Nephron (organoid): ENCODE measurements around the gene C6orf120.

ENCODE experiments used
- H3K27ac Mint-ChIP-seq, 3 experiments: 2 replicates each; pipeline ENCODE4 v1.8.0; 2020; ENCODE audit warnings: mixed read lengths in 3 of 3, mild to moderate bottlenecking in 2 of 3, moderate library complexity in 1 of 3
- H3K27me3 Mint-ChIP-seq: 2 replicates; pipeline ENCODE4 v1.8.0; 2021; ENCODE audit warnings: low read depth, mild to moderate bottlenecking, moderate library complexity, mixed read lengths
- H3K36me3 Mint-ChIP-seq: 2 replicates; pipeline ENCODE4 v1.8.0; 2020; ENCODE audit warnings: low read depth, mixed read lengths
- H3K4me1 Mint-ChIP-seq: 2 replicates; pipeline ENCODE4 v1.8.0; 2020; ENCODE audit warnings: mixed read lengths
- H3K4me3 Mint-ChIP-seq, 3 experiments: 2 replicates each; pipeline ENCODE4 v1.8.0; 2020; ENCODE audit warnings: mild to moderate bottlenecking in 3 of 3, mixed read lengths in 3 of 3, moderate library complexity in 2 of 3
- H3K9me3 Mint-ChIP-seq: 2 replicates; pipeline ENCODE4 v1.8.0; 2020; ENCODE audit warnings: mixed read lengths
- CTCF ChIP-seq, 3 experiments: fragments of 200-600 bp; sonication (generic); IDR thresholded peaks; one replicate each; pipeline ENCODE4 v1.5.0; 2021; ENCODE audit warnings: antibody characterized with exemption in 3 of 3; ENCODE audit not compliant: unreplicated experiment in 3 of 3

C6orf120 gene

DNA sequence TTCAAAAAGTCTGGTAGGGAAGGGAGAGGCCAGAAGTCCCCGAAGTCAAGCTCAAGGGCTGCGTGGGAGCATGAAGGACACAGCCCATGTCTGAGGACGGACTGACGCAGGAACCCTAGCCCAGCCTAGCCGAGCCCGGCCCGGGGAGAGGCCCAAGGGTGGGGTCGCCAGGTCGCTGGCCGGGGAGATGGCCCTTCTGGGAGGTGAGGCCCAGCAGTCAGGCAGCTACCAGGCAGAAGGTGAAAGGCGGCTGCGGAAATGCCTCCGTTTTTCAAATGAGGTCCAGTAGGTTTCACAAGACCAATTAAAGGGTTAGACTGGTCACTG, 44.7 kb upstream of the C6orf120 start:
- Mint-ChIP-seq H3K4me3 (no peak overlapping the region), H3K27me3 (no peaks in the 10 kb centered on the region), H3K9me3 (no peaks in the 10 kb centered on the region), H3K36me3 (peaks cover 59% of the 10 kb centered on the region), H3K4me1 (peaks cover 16% of the 10 kb centered on the region), H3K27ac (no peak overlapping the region)
- TF ChIP-seq CTCF (IDR thresholded peaks at IDR 0.05; ENCODE audit: unreplicated experiment in 3 of 3), result no peak

DNA sequence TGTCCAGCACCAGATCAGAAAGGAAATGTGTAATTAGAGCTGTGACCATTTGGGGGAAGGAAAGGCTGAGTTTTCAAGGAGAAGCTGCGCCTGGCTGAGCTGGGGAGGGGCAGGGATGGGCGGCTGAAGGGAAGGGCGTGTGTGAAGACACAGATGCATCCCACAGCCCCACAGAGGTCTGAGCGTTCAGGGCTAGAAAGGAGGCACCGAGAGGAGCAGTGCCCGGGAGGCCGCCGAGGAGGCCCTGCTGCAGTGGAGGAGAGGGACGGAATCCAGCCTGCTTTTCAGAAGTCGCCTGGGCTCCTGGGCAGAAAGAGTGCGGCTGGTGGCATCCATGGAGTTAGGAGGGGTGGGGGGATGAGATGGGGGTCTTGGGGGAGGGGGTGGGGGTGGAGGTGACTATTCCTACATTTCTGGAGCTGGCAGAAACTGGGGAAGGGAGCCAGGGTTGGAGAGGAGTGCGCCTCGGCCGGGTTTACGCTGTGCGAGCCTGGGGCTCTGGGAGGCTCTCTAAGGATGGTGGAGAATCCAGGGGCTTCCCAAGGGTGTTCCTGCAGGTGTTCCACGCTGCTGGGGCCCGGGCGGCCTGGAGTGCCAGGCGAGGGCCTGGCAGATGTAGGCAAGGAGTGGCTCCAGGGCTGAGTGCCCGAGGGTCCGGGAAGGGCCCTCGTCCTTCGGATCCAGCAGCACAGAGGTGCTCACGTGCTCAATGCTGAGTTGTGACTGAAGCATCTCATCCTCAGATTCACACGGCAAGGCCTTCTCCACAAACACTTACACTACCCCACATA, 41.9 kb upstream of the C6orf120 start:
- Mint-ChIP-seq H3K36me3 (peaks cover 68% of the 10 kb centered on the region), H3K4me3 (no peak overlapping the region), H3K27me3 (no peaks in the 10 kb centered on the region), H3K27ac (no peak overlapping the region), H3K9me3 (no peaks in the 10 kb centered on the region), H3K4me1 (peaks cover 9% of the 10 kb centered on the region)
- TF ChIP-seq CTCF (IDR thresholded peaks at IDR 0.05; ENCODE audit: unreplicated experiment in 3 of 3), result no peak

DNA sequence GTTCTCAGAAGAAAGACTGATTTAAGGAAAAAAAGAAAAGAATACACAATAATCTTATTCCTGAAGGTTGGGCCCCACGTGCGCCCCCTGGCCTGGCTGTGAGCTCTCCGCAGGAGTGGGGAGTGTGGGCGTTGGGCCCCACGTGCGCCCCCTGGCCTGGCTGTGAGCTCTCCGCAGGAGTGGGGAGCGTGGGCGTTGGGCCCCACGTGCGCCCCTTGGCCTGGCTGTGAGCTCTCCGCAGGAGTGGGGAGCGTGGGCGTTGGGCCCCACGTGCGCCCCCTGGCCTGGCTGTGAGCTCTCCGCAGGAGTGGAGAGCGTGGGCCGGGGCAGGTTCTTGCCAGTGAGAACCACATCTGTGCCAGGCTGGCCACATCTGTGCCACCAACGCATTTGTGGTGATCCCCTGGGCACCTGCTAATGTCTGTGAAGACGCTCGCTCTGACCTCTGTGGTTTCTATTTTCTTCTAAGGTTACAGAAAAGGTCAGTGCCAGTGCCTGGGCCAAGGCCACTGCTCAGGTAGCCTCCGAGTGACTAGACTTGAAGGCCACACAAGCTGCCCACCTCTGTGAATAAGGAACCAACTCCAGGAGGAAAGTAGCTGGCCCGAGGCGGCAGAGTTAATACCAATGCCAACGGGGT, 41.1 kb upstream of the C6orf120 start:
- Mint-ChIP-seq H3K4me1 (peaks cover 4% of the 10 kb centered on the region), H3K9me3 (no peaks in the 10 kb centered on the region)

GRCh38 chr6:169661391-169661756, 40.6 kb upstream of the C6orf120 start:
- TF ChIP-seq CTCF (IDR thresholded peaks at IDR 0.05; ENCODE audit: unreplicated experiment in 3 of 3), result no peak
- Mint-ChIP-seq H3K36me3 (peaks cover 61% of the 10 kb centered on the region), H3K4me1 (peaks cover 4% of the 10 kb centered on the region), H3K27me3 (no peaks in the 10 kb centered on the region), H3K4me3 (no peak overlapping the region), H3K27ac (no peak overlapping the region), H3K9me3 (no peaks in the 10 kb centered on the region)

More for the DNA sequence above, 41.1 kb upstream of the C6orf120 start:
- Mint-ChIP-seq H3K4me3 (no peak overlapping the region), H3K27me3 (no peaks in the 10 kb centered on the region), H3K27ac (no peak overlapping the region), H3K36me3 (peaks cover 66% of the 10 kb centered on the region)
- TF ChIP-seq CTCF (IDR thresholded peaks at IDR 0.05; ENCODE audit: unreplicated experiment in 3 of 3), result no peak

- no peak for TF ChIP-seq CTCF (IDR thresholded peaks at IDR 0.05; ENCODE audit: unreplicated experiment in 3 of 3)
- Mint-ChIP-seq H3K4me3 (no peak overlapping the region), H3K9me3 (no peaks in the 10 kb centered on the region), H3K4me1 (peaks cover 4% of the 10 kb centered on the region), H3K27ac (no peak overlapping the region), H3K36me3 (peaks cover 58% of the 10 kb centered on the region), H3K27me3 (no peaks in the 10 kb centered on the region)
Measured at GRCh38 chr6:169663468-169663867, 38.5 kb upstream of the C6orf120 start.

- H3K36me3 Mint-ChIP-seq, result peaks cover 60% of the 10 kb centered on the region
- H3K9me3 Mint-ChIP-seq, result no peaks in the 10 kb centered on the region
- H3K27ac Mint-ChIP-seq, result no peak overlapping the region
- no peak overlapping the region for H3K4me3 Mint-ChIP-seq
- H3K27me3 Mint-ChIP-seq, result no peaks in the 10 kb centered on the region
- H3K4me1 Mint-ChIP-seq, result peaks cover 4% of the 10 kb centered on the region
- TF ChIP-seq CTCF (IDR thresholded peaks at IDR 0.05; ENCODE audit: unreplicated experiment in 3 of 3), result no peak
Measured at GRCh38 chr6:169664227-169664626, 37.7 kb upstream of the C6orf120 start.
